GM12878 (cell line): ENCODE results near the gene RRM2. TPM values are rescaled to one million over a fixed set of nuclear protein-coding genes. Genes with fewer than 3 reads are reported as not detected.

ENCODE experiments used
- ATAC-seq: fragments of 200-7000 bp; cut with Tn5 transposase; 3 replicates; pipeline ENCODE4 v1.9.1; 2020; ENCODE audit warnings: mild to moderate bottlenecking, moderate library complexity
- BruUV-seq: library from RNA; stranded (reverse); fragments of 400-500 nt; replicated peaks from 2 replicates; lab custom pipeline; 2021; lab: Mats Ljungman, UMichigan
- CTCF ChIA-PET: fragments of 300-600 bp; sonication (Branson Sonifier 250); formaldehyde crosslinking; extraction: SDS; loops from one replicate; lab custom pipeline; 2021; ENCODE audit warnings: inconsistent platforms; lab: Yijun Ruan, JAX
- POLR2A ChIA-PET: fragments of 350-600 bp; formaldehyde crosslinking; extraction: SDS; loops from one replicate; lab custom pipeline; 2021; ENCODE audit warnings: inconsistent platforms; lab: Charles Lee
- RAD21 ChIA-PET: fragments of 300-600 bp; sonication (Branson Sonifier 250); formaldehyde crosslinking; loops from one replicate; lab custom pipeline; 2023; ENCODE audit warnings: antibody characterized with exemption; ENCODE audit not compliant: unreplicated experiment; lab: Charles Lee
- SMC1A ChIA-PET: fragments of 300-600 bp; sonication (Branson Sonifier 250); formaldehyde crosslinking; loops from one replicate; lab custom pipeline; 2023; ENCODE audit not compliant: unreplicated experiment, uncharacterized antibody; lab: Charles Lee
- DNase-seq: peaks from one replicate; pipeline ENCODE4 v3.0.0-alpha.2; 2011; ENCODE audit warnings: low read depth, low spot score
- FAIRE-seq: peaks from 3 replicates; lab custom pipeline; 2011; peaks lifted over from hg19 to GRCh38; lab: Jason Lieb, UNC
- H2AFZ ChIP-seq: 2 replicates; pipeline ENCODE4 v1.6.0; 2011; ENCODE audit warnings: low read depth, low read length, control low read depth; ENCODE audit not compliant: control insufficient read depth
- H3K27ac ChIP-seq: 2 replicates; pipeline ENCODE4 v1.5.1; 2011; ENCODE audit warnings: control low read depth; ENCODE audit not compliant: control insufficient read depth, insufficient read depth
- H3K27me3 ChIP-seq, 2 experiments: replicated peaks in 1 of 2; 2 replicates each; pipeline versions ENCODE4 v1.6.0 to v1.6.1; 2011; ENCODE audit warnings: low read length in 1 of 2; ENCODE audit not compliant: control insufficient read depth in 2 of 2, insufficient read depth in 2 of 2
- H3K36me3 ChIP-seq, 2 experiments: 2 replicates each; pipeline ENCODE4 v1.5.1; 2011; ENCODE audit warnings: low read length in 1 of 2; ENCODE audit not compliant: control insufficient read depth in 2 of 2, insufficient read depth in 2 of 2
- H3K4me1 ChIP-seq: 2 replicates; pipeline ENCODE4 v1.6.1; 2011; ENCODE audit warnings: mild to moderate bottlenecking, low read length, moderate library complexity, mixed read lengths; ENCODE audit not compliant: control insufficient read depth, insufficient read depth
- H3K4me2 ChIP-seq: 2 replicates; pipeline ENCODE4 v1.6.0; 2011; ENCODE audit warnings: control low read depth; ENCODE audit not compliant: control insufficient read depth, insufficient read depth
- H3K4me3 ChIP-seq: fragments of 200-600 bp; sonication (generic); 2 replicates; pipeline ENCODE4 v1.5.1; 2016
- H3K79me2 ChIP-seq: 2 replicates; pipeline ENCODE4 v1.6.0; 2011; ENCODE audit warnings: low read length; ENCODE audit not compliant: control insufficient read depth, insufficient read depth
- H3K9ac ChIP-seq: 2 replicates; pipeline ENCODE4 v1.8.0; 2011; ENCODE audit warnings: low read length, control low read depth, mixed read lengths; ENCODE audit not compliant: control insufficient read depth, insufficient read depth
- H3K9me3 ChIP-seq: replicated peaks from 3 replicates; pipeline ENCODE4 v1.5.1; 2011; ENCODE audit warnings: mild to moderate bottlenecking, low read length; ENCODE audit not compliant: control insufficient read depth, insufficient read depth
- H4K20me1 ChIP-seq: 2 replicates; pipeline ENCODE4 v1.6.0; 2011; ENCODE audit not compliant: control insufficient read depth, insufficient read depth
- BCL3 ChIP-seq: IDR thresholded peaks from 2 replicates; pipeline ENCODE4 v1.6.1; 2011; ENCODE audit warnings: borderline replicate concordance, low read depth, mild to moderate bottlenecking, moderate library complexity, low read length; ENCODE audit not compliant: insufficient read depth, poor library complexity, severe bottlenecking
- NFXL1 ChIP-seq: fragments of 450-650 bp; IDR thresholded peaks from 2 replicates; pipeline ENCODE4 v1.6.1; 2017; ENCODE audit warnings: antibody characterized with exemption, mild to moderate bottlenecking, borderline replicate concordance
- TCF3 ChIP-seq: IDR thresholded peaks from 2 replicates; pipeline ENCODE4 v1.6.1; 2012; ENCODE audit warnings: low read depth, mild to moderate bottlenecking, low read length, borderline replicate concordance; ENCODE audit not compliant: insufficient read depth
- WGBS: methylation state at CpG from one replicate; pipeline ENCODE4 v1.1.6; 2016; ENCODE audit warnings: low lambda C conversion rate; ENCODE audit not compliant: insufficient replicate concordance, insufficient coverage; ENCODE audit errors: missing lambda C conversion rate; 5-methylcytosine and 5-hydroxymethylcytosine counted together
- in situ Hi-C: fragments of 300-500 bp; cut with MboI; formaldehyde crosslinking; loops from 9 replicates; pipeline ENCODE4 v1.14.3; 2018; ENCODE audit warnings: mixed read lengths
- intact Hi-C: fragments of 100-400 bp; cut with micrococcal nuclease; formaldehyde crosslinking; loops from one replicate; pipeline ENCODE4 v1.14.2; 2022; ENCODE audit not compliant: unreplicated experiment
- polyA plus RNA-seq, 11 experiments: library from polyadenylated mRNA; depleted of rRNA in 4 of 11; unstranded in 6 of 11; stranded (reverse) in 5 of 11; fragments of >200 nt; fragmentation: Nextera tagmentation in 4 of 11; fragmentation: Illumina TruSeq in 1 of 11; extraction: Ambion mirVana in 4 of 11; extraction: Trizol in 1 of 11; gene quantifications; 1 replicate in 1 of 11; 2 replicates in 10 of 11; pipeline versions ENCODE4 v1.2.1 to v1.2.3, GENCODE V29; 2011 to 2016; ENCODE audit warnings: inconsistent platforms in 2 of 11, missing spikeins in 2 of 11, low read depth in 1 of 11
- total RNA-seq, 4 experiments: library from RNA; depleted of rRNA in 3 of 4; stranded (reverse); fragments of >200 nt in 3 of 4; fragmentation: Illumina TruSeq in 1 of 4; extraction: Trizol in 1 of 4; gene quantifications; 2 replicates each; pipeline versions ENCODE4 v1.2.1 to v1.2.3, GENCODE V29; 2013 to 2021
- TF ChIP-seq, protein P1 (sequence below): IDR thresholded peaks from 2 replicates; pipeline ENCODE4 v1.6.1; 2011; ENCODE audit warnings: mild to moderate bottlenecking, low read depth, low read length, moderate library complexity; ENCODE audit not compliant: insufficient replicate concordance

The RRM2 gene
- total and polyA plus RNA-seq, 10 of the 15 experiments (the other 5 are each of a cell fraction or from before 2014, with no cell fraction given) = 54.4 to 771 (median 159) TPM

- Histone ChIP-seq H3K27ac (no peak overlapping the region), H3K79me2 (no peaks in the 10 kb centered on the region), H3K4me3 (no peak overlapping the region), H3K4me2 (no peak overlapping the region), H3K27me3 (no peaks in the 10 kb centered on the region), H3K36me3 (peaks cover 0 to 13% of the 10 kb centered on the region in 2 experiments; a peak in 2 of 4 replicates), H4K20me1 (no peaks in the 10 kb centered on the region), H3K9ac (no peak overlapping the region), H3K4me1 (no peaks in the 10 kb centered on the region), H3K9me3 (no peaks in the 10 kb centered on the region), H2AFZ (no peak overlapping the region)
- FAIRE-seq = no peak
- TF ChIP-seq NFXL1 (no peak), BCL3 (peak; percentile 79), TCF3 (0 out of 2 replicates have a peak, but pooled peaks have one; percentile 53)
- TF ChIP-seq, protein P1, sequence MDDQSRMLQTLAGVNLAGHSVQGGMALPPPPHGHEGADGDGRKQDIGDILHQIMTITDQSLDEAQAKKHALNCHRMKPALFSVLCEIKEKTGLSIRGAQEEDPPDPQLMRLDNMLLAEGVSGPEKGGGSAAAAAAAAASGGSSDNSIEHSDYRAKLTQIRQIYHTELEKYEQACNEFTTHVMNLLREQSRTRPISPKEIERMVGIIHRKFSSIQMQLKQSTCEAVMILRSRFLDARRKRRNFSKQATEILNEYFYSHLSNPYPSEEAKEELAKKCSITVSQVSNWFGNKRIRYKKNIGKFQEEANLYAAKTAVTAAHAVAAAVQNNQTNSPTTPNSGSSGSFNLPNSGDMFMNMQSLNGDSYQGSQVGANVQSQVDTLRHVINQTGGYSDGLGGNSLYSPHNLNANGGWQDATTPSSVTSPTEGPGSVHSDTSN = peak; percentile 46
- ATAC-seq = no peak
- no peak for DNase-seq
- ChIA-PET POLR2A (no interaction called here), CTCF (interaction anchor here (1.9 kb wide), 1 partner anchor 247 kb away, joined by 9 read pairs; no protein-coding TSS in a partner anchor), RAD21 (interaction anchor here (2.8 to 2.9 kb wide), 2 partner anchors 247 to 273 kb away, joined by 8 to 12 read pairs; no protein-coding TSS in a partner anchor), SMC1A (interaction anchor here (0.8 to 4.4 kb wide), 2 partner anchors 17 to 247 kb away, joined by 3 to 13 read pairs; no protein-coding TSS in a partner anchor)
- in situ Hi-C loops (no loop called here), intact Hi-C loops (no loop called here)
- WGBS = 93% methylated on average over 22 of the region's 22 CpGs
- no TSS peak for BruUV-seq
Measured at GRCh38 chr2:10161961-10162441, 39.5 kb downstream of the RRM2 start.
